Activated CD4-positive, alpha-beta T cell treated with anti-CD3 and anti-CD28 coated beads, Interleukin-2, amount 50 U/mL, for 4 hours (primary cell): ENCODE results near the gene COBLL1.
"Not testable (repeated sequence)": the region's sequence is repeated elsewhere in the genome, so short reads cannot be mapped to it uniquely, and the experiment has no call there.

Source experiments
- DNase-seq, 2 experiments: peaks; one replicate each; pipeline ENCODE4 v3.0.0-alpha.2; 2020

Gene COBLL1

DNA sequence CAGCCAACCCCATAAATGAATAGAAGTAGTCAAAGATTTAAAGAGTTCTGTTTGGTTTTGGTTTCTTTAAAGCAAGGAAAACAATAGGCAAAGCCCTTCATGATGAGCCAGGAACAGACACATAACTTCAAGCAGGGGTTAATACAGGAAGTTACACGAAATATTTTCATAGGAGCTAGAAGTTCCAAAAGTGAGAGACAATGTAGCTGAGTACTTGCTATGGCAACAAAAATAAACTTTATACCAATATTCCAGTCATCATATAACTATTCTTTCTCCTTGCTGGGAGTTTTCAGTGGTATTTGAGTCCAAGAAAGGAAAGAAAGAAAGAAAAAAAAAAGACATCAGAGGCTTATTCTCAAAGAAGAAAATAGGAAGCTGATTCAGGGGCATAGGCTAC is 56.2 kb downstream of the COBLL1 start:
- no peak for DNase-seq

DNA sequence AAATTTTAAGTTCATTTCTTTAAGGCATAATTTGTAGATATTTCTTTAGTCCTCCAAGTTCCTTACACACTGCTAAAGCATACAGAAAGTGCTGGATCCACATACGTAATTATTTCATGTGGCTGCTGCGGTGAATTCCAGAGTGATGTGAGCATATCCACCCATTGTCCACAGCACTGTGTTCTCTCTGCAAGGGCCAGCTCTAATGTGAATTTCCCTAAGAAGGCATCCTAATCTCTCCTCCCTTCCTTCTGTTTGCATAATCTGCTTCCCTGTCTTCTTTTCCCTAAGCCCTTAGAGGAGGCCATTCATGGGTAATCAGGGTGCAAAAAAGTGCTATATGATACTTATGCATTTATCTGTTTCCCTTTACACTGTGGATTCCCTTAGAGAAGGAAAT is 57.2 kb downstream of the COBLL1 start:
- DNase-seq: no peak

DNA sequence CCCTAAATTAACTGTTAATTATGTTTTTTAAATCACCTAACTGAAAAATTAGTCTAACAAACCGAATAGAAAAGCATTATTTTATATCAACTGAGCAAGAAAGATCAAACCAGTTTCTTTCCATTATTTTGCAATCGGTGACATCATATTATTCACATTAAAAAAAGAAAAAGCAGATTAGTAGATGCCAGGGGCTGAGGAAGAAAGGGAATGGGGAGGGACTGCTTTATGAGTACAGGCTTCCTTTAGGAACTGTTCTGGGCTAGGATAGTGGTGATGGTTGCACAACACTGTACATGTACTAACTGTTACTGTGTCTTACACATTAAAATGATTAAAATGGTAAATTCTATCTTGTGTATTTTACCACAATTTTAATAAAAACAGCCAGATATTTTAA is 59.3 kb downstream of the COBLL1 start:
- DNase-seq: no peak

- no peak for DNase-seq
These were observed 60.2 kb downstream of the COBLL1 start for GRCh38 chr2:164781394-164781793.

- no peak for DNase-seq
These were observed 60.9 kb downstream of the COBLL1 start for GRCh38 chr2:164780611-164781178.

- no peak for DNase-seq
These were observed 62.1 kb downstream of the COBLL1 start for GRCh38 chr2:164779383-164780057.

DNA sequence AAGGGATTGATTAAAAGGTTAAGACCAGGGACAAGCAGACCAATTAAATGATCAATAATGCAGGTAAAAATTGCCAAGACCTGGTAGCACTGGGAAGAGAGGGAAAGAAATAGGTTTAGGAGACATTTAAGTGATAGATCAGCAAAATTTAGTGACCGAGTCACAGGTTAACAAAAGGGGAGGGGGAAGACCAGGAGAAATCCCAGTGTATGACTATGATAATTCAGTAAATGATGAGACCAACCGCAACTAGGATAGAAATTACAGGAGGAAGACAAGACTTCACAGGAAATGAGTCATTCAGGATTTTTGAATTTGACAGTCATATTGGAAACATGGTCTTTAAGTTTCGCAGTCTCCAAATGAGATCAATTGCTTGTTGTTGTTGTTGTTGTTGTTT is 62.9 kb downstream of the COBLL1 start:
- DNase-seq: no peak

- DNase-seq: no peak
These were observed 63.7 kb downstream of the COBLL1 start for GRCh38 chr2:164777847-164778461.

GRCh38 chr2:164773635-164774034 is 68.0 kb downstream of the COBLL1 start:
- no peak for DNase-seq

- no peak for DNase-seq
These were observed 68.5 kb downstream of the COBLL1 start for GRCh38 chr2:164773091-164773490.

- DNase-seq: no peak
These were observed 69.7 kb downstream of the COBLL1 start for GRCh38 chr2:164771897-164772296.

- DNase-seq: no peak
These were observed 71.2 kb downstream of the COBLL1 start for GRCh38 chr2:164770421-164770916.

DNA sequence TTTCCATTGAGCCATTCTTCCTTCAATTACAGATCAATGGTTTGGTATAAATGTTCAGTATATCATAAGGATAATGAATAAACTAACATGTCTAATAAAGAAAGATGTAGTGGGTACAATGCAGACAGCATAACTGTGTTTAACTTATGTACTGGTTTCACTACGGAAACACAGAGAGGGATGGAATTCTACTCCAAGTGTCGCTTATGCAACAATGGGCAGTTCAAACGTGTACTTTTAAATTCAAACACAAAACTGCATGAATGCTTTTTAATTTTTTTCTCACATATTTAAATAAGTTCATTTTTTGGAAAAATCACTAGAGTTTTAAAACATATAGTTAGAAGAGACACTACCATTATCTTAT is 74.7 kb downstream of the COBLL1 start:
- DNase-seq: no peak

DNA sequence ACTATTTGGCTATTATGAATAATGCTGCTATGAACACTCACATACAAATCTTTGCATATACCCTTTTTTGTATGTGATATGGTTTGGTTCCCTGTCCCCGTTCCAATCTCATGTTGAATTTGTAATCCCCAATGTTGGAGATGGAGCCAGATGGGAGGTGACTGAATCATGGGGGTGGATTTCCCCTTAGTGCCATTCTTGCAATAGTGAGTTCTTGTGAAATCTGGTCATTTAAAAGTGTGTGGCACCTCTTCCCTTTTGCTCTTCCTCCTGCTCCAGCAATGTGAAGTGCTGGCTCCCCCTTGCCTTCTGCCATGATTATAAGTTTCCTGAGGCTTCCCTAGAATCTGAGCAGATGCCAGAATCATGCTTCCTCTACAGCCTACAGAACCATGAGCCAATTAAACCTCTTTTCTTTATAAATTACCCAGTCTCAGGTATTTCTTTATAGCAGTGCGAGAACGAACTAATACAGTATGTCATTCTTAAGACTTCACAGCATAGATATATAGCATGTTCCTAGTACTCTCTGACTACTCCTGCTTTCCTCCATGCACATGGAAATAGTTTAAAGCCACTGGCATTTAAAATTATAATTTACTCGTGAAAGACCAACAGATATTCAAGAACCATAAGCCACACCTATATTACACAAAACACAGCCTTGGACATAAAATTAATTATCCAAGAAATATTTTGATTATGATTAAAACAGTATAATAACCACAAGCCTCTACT is 75.2 kb downstream of the COBLL1 start:
- DNase-seq: no peak

- DNase-seq: no peak
These were observed 76.6 kb downstream of the COBLL1 start for GRCh38 chr2:164764996-164765395.

- no peak for DNase-seq
These were observed 77.1 kb downstream of the COBLL1 start for GRCh38 chr2:164764474-164764873.

- DNase-seq: no peak
These were observed 78.2 kb downstream of the COBLL1 start for GRCh38 chr2:164763431-164763830.

DNA sequence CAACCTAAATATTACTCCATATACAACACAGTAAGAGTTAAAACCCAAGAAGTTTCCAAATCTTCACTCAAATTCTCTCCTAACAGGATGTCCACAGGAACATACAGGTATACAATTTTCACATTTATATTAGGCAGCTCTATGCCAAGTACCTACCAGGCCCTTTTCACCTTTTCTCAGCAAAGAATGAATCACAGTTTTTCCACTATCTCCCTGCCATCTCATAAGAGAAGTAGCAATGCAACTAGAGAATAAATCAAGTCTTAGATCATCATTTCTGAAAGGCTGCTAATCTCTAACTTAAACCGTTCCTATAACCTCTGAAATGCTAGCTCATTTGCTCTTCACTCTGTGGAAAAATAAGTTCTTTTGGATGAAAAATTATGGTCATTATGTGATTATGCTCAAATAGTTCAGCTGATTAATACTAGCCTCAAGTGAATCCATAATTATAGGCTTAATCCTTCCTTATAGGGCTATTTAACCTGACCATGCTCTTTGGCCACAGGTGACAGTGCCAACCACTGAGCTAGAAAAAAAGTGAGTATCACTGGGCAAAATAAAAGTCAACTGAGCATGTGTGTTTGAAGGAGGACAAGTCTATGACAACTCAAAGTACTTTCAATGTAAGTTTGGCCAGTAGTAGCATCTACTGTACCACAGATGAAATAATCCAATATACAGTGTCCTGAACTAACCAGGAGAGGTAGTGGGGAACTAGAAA is 79.7 kb downstream of the COBLL1 start:
- DNase-seq: no peak

- not testable (repeated sequence) for DNase-seq
These were observed 80.4 kb downstream of the COBLL1 start for GRCh38 chr2:164761201-164761600.

DNA sequence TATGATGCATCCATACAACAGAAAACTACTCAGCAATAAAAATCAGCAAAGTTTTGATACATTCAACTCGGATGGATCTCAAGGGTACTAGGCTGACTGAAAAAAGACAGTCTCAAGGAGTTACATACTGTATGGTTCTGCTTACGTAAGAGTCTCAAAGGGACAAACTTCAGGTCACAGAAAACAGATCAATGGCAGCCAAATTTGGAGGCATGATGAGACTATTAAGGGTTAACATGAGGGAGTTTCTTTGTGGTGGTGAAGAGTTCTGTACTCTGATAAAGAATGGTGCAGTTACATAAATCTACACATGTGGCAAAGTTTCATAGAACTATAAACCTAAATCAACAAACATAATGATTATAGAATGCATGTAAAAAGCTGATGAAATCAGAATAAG is 81.4 kb downstream of the COBLL1 start:
- no peak for DNase-seq

DNA sequence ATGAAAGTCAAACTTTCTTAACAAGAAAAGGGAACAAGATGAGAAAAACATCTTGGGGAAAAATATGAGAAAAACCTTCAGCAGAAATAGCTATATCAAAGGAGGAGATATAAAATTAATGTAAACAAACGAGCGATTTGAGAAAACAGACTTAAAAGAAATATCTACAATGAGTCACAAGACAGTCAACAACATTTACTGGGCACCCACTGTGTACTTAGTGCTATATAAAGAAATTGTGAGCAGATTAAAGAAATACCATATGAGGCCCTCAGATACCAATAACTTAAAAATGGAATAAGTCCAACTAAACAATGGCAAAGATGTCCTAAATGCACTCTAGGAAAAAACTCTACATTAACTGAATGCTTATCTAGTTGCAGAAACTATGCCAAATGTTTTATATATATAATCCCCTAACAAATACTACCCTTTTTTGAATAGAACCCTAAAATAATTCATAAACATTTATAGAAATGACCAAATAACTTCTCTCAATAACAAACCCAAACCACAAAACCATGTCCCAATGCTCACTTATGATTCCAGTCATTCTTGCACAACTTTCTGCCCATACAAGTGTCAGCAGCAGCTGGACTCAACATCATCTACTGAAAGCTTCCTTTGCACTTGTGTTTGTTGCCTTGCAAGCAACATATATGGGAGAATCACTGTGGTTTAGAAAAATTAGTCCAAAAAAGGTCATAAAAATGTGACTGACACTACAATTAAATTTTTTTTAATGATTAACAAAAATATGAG is 83.5 kb downstream of the COBLL1 start:
- DNase-seq: no peak

DNA sequence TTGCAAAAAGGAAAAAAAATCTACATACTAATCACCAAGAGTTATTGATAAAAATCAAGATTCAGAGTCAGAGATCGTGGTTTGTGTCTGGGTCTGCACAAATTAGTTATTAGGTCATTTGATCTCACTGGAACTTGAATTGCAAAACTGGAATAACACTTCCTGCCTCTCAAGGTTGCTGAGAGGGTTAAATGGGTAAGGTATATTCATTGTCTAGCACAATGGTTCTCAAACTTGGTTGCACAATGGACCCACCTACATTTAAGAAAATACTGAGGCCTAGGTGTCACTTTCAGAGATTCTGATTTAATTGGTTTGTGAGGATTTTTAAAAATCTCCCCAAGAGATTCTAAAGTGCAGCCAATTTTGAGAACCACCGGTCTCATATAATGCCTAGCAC is 84.8 kb downstream of the COBLL1 start:
- DNase-seq: no peak
